Testis (tissue), 3 donors: ENCODE results near the gene INTS7. TPM values are rescaled to one million over a fixed set of nuclear protein-coding genes. Genes with fewer than 3 reads are reported as not detected.

ENCODE experiments used
- DNase-seq: peaks from one replicate; pipeline ENCODE4 v3.0.0-alpha.2; 2019
- H3K27ac ChIP-seq, 2 donors: fragments of 200-600 bp; sonication (generic); one replicate each; pipeline ENCODE4 v1.5.1; 2019
- H3K27me3 ChIP-seq: fragments of 200-600 bp; sonication (generic); one replicate; pipeline ENCODE4 v1.5.1; 2019
- H3K36me3 ChIP-seq: fragments of 200-600 bp; sonication (generic); one replicate; pipeline ENCODE4 v1.5.1; 2017; ENCODE audit warnings: low read depth; ENCODE audit errors: missing control alignments
- H3K4me1 ChIP-seq: fragments of 200-600 bp; sonication (generic); one replicate; pipeline ENCODE4 v1.5.1; 2019
- H3K4me3 ChIP-seq, 2 donors: fragments of 200-600 bp; sonication (generic); one replicate each; pipeline ENCODE4 v1.5.1; 2017 to 2019
- H3K9me3 ChIP-seq: fragments of 200-600 bp; sonication (generic); one replicate; pipeline ENCODE4 v1.5.1; 2017
- CTCF ChIP-seq, 3 experiments: fragments of 450-650 bp in 2 of 3; fragments of 200-600 bp in 1 of 3; sonication (generic) in 1 of 3; IDR thresholded peaks; one replicate each; pipeline ENCODE4 v1.5.1; 2016 to 2019; ENCODE audit warnings: antibody characterized with exemption in 3 of 3, mild to moderate bottlenecking in 2 of 3, moderate library complexity in 1 of 3
- POLR2A ChIP-seq: fragments of 450-650 bp; IDR thresholded peaks from one replicate; pipeline ENCODE4 v1.6.1; 2017; ENCODE audit warnings: antibody characterized with exemption, mild to moderate bottlenecking, moderate library complexity
- WGBS, 2 donors: methylation state at CpG; one replicate each; pipeline ENCODE4 v1.1.5; 2018; 5-methylcytosine and 5-hydroxymethylcytosine counted together
- intact Hi-C: fragments of 100-400 bp; cut with DNase I; formaldehyde crosslinking; loops from one replicate; pipeline ENCODE4 v1.15.1; 2023; ENCODE audit warnings: low total_unique reads
- polyA plus RNA-seq: library from polyadenylated mRNA; stranded (reverse); fragments of 350-450 nt; fragmentation: Illumina TruSeq; extraction: RNeasy Lipid Tissue Mini Kit (QIAGEN cat#74804); gene quantifications from one replicate; pipeline ENCODE4 v1.2.3, GENCODE V29; 2014; ENCODE audit warnings: low read depth, low replicate concordance; ENCODE audit not compliant: insufficient read depth
- total RNA-seq, 2 donors: library from RNA; depleted of rRNA; stranded (reverse); fragments of >200 nt; gene quantifications; one replicate each; pipeline ENCODE4 v1.2.3, GENCODE V29; 2016

INTS7 gene
- total and polyA plus RNA-seq, 3 donors from 2014 or later, result 29.9 to 51.1 (median 35.6) TPM

GRCh38 chr1:212053993-212054392 is 18.6 kb upstream of the INTS7 start:
- no peak overlapping the region for H3K27ac ChIP-seq
- H3K4me1 ChIP-seq, result no peaks in the 10 kb centered on the region
- no peaks in the 10 kb centered on the region for H3K36me3 ChIP-seq
- TF ChIP-seq POLR2A (no peak), CTCF (IDR thresholded peaks at IDR 0.05) (no peak)
- no peaks in the 10 kb centered on the region for H3K9me3 ChIP-seq
- no peaks in the 10 kb centered on the region for H3K27me3 ChIP-seq
- no peak for DNase-seq
- intact Hi-C loops, result no loop called here
- WGBS, 2 donors, result 86 to 94% methylated on average over 1 of the region's 1 CpG
- no peak overlapping the region for H3K4me3 ChIP-seq

DNA sequence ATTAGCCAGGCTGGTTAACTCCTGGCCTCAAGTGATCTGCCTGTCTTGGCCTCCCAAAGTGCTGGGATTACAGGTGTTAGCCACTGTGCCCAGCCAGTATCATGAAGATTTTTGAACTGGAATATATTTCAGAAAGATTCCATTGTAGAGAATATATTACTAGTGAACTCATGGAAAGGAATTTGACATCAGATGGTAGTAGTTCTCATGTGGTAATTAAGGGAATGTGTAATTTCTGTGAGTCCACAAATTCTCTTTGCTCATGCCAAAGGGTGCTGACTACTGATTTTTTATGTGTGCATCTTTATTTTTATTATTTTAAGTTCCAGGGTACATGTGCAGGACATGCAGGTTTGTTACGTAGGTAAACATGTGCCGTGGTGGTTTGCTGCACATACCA is 10.6 kb upstream of the INTS7 start:
- no peak overlapping the region for H3K4me3 ChIP-seq
- H3K36me3 ChIP-seq, result no peaks in the 10 kb centered on the region
- TF ChIP-seq POLR2A (no peak), CTCF (IDR thresholded peaks at IDR 0.05) (no peak)
- H3K27ac ChIP-seq, result no peak overlapping the region
- no peaks in the 10 kb centered on the region for H3K9me3 ChIP-seq
- no peaks in the 10 kb centered on the region for H3K27me3 ChIP-seq
- no peaks in the 10 kb centered on the region for H3K4me1 ChIP-seq
- no peak for DNase-seq
- WGBS, 2 donors, result 100% methylated on average over 2 of the region's 2 CpGs
- intact Hi-C loops, result no loop called here

DNA sequence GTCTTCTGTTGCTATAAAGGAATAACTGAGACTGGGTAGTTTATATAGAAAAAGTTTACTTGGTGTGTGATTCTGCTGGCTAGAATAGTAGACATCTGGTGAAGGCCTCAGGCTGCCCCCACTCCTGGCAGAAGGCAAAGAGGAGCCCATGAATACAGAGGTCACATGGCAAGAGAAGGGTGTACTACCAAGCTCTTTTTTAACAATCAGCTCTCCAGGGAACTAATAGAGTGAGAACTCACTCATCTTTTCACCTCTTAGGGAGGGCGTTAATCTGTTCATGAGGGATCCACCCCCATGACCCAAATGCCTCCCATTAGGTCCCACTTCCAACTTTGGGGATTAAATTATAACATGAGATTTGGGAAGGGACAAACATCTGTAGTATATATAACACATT is 9.5 kb upstream of the INTS7 start:
- TF ChIP-seq CTCF (IDR thresholded peaks at IDR 0.05), result no peak
- Histone ChIP-seq H3K36me3 (no peaks in the 10 kb centered on the region), H3K27ac (no peak overlapping the region), H3K27me3 (no peaks in the 10 kb centered on the region), H3K4me1 (no peaks in the 10 kb centered on the region), H3K9me3 (no peaks in the 10 kb centered on the region), H3K4me3 (no peak overlapping the region)
- no peak for DNase-seq
- intact Hi-C loops, result no loop called here
- 83 to 97% methylated on average over 1 of the region's 1 CpG for WGBS, 2 donors

GRCh38 chr1:212042436-212042835 is 7.1 kb upstream of the INTS7 start:
- intact Hi-C loops, result no loop called here
- no peak for DNase-seq
- TF ChIP-seq CTCF (IDR thresholded peaks at IDR 0.05) (no peak), POLR2A (no peak)
- no peak overlapping the region for H3K27ac ChIP-seq
- H3K4me3 ChIP-seq, result no peak overlapping the region
- H3K9me3 ChIP-seq, result no peaks in the 10 kb centered on the region
- H3K4me1 ChIP-seq, result no peaks in the 10 kb centered on the region
- H3K27me3 ChIP-seq, result no peaks in the 10 kb centered on the region
- no peaks in the 10 kb centered on the region for H3K36me3 ChIP-seq

DNA sequence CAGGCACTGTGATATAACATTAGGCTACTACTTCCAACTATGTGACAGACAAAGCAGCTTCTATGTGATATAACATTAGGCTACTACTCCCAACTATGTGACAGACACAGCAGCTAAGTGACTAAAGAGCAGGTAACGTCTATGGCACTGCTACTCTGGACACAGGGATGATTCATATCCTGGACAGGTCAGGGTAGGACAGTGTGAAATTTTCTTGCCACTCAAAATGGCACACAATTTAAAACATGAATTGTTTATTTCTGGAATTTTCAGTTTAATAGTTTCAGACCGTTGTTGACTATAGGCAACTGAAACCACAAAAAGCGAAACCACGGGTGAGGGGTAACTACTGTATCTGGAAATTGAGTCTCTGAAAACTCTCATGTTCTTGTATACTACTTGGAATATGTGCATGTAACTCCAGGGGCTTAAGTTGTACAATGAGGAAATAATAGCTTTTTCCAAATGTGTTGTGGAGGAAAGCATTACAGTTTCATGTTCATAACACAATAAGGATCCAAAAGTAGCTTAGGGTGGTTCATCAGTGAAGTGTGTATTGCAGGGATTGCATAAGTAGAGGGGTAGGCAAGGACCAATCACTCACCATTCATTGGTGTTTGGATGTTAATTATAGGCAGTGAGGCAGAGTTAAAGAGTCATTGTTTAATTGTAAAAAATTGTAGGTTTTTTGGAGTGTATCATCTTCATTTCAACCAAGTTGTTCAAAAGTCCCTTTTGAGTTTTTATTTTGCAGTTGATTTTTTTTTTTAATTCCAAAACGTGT is 5.5 kb upstream of the INTS7 start:
- H3K4me1 ChIP-seq, result no peaks in the 10 kb centered on the region
- no peak for TF ChIP-seq CTCF (IDR thresholded peaks at IDR 0.05)
- no peak for TF ChIP-seq POLR2A
- intact Hi-C loops, result no loop called here
- no peaks in the 10 kb centered on the region for H3K36me3 ChIP-seq
- no peaks in the 10 kb centered on the region for H3K9me3 ChIP-seq
- H3K27ac ChIP-seq, result no peak overlapping the region
- H3K4me3 ChIP-seq, result no peak overlapping the region
- no peak for DNase-seq
- WGBS, 2 donors, result 86 to 92% methylated on average over 5 of the region's 5 CpGs
- H3K27me3 ChIP-seq, result no peaks in the 10 kb centered on the region
